ENCODE results near the gene NFIB. TPM values are rescaled to one million over a fixed set of nuclear protein-coding genes. Genes with fewer than 3 reads are reported as not detected.

Gene NFIB
- total and polyA plus RNA-seq, 2 of the 13 experiments (the other 11 are each of a cell fraction or from before 2014, with no cell fraction given), result 0.98 to 4.6 TPM

GRCh38 chr9:14095277-14095676 lies 218.7 kb downstream of the NFIB start (continued):
- TF ChIP-seq ZBTB14 (CRISPR knock-in tag; IDR thresholded peaks at IDR 0.05), result no peak

- Histone ChIP-seq H3K4me2 (ENCODE audit: low read depth, low read length) (no peak overlapping the region), H3K4me3 (replicated peaks in 1 of 3; ENCODE audit: insufficient read depth in 1 of 3, low read depth in 2 of 3, low read length in 3 of 3) (no peak overlapping the region), H3K36me3 (replicated peaks in 1 of 2; ENCODE audit: control insufficient read depth in 1 of 2, insufficient read depth in 2 of 2, low read length in 2 of 2) (no peaks in the 10 kb centered on the region), H3K79me2 (ENCODE audit: insufficient read depth, low read length) (no peaks in the 10 kb centered on the region), H3K4me1 (ENCODE audit: insufficient read depth, low read length) (no peaks in the 10 kb centered on the region), H4K20me1 (ENCODE audit: insufficient read depth, low read length) (no peaks in the 10 kb centered on the region), H3K27ac (ENCODE audit: extremely low read length, insufficient read depth, low read length) (no peak overlapping the region), H3K9ac (ENCODE audit: insufficient read depth, low read depth, low read length) (no peak overlapping the region), H3K9me3 (ENCODE audit: low read length) (no peaks in the 10 kb centered on the region), H3K27me3 (ENCODE audit: control insufficient read depth in 1 of 2, insufficient read depth in 2 of 2, low read length in 2 of 2) (no peaks in the 10 kb centered on the region), H2AFZ (ENCODE audit: low read length) (no peak overlapping the region)
- intact Hi-C loops (cut with micrococcal nuclease; ENCODE audit: unreplicated experiment) (no loop called here), in situ Hi-C loops (cut with HindIII; ENCODE audit: extremely low pct_ligation_motif_present, low pct_unique_long_range_greater_than_20kb) (no loop called here)
- no peak for ATAC-seq
- 63% methylated on average over 5 of the region's 5 CpGs for WGBS (ENCODE audit: low lambda C conversion rate)
- DNase-seq (ENCODE audit: low spot score), result no peak
- no TSS peak for BruUV-seq (replicated peaks)
- CTCF ChIA-PET (ENCODE audit: low intra/inter-chr PET ratio, low total read pairs), result no interaction called here
- POLR2A ChIA-PET, result no interaction called here
- FAIRE-seq, result no peak
- TF ChIP-seq SKIL (CRISPR knock-in tag; IDR thresholded peaks at IDR 0.05; ENCODE audit: borderline replicate concordance) (no peak), ELF4 (CRISPR knock-in tag; IDR thresholded peaks at IDR 0.05; ENCODE audit: borderline replicate concordance) (no peak), ARID4A (CRISPR knock-in tag; IDR thresholded peaks at IDR 0.05; ENCODE audit: borderline replicate concordance) (no peak), FOSL1 (CRISPR knock-in tag; IDR thresholded peaks at IDR 0.05; ENCODE audit: borderline replicate concordance) (no peak), ZNF280D (CRISPR knock-in tag; IDR thresholded peaks at IDR 0.05) (no peak), KLF11 (CRISPR knock-in tag; IDR thresholded peaks at IDR 0.05) (no peak), KDM5B (CRISPR knock-in tag; IDR thresholded peaks at IDR 0.05; ENCODE audit: borderline replicate concordance) (no peak), ZNF776 (CRISPR knock-in tag; IDR thresholded peaks at IDR 0.05) (no peak), ZNF160 (CRISPR knock-in tag; IDR thresholded peaks at IDR 0.05) (no peak), ZNF451 (CRISPR knock-in tag; IDR thresholded peaks at IDR 0.05) (no peak)
These were observed 219.4 kb downstream of the NFIB start for GRCh38 chr9:14094491-14094890.

Measured in HepG2 (cell line).